ENCODE results near the gene LDOC1.
"Not testable (repeated sequence)": the region's sequence is repeated elsewhere in the genome, so short reads cannot be mapped to it uniquely, and the experiment has no call there.

LDOC1 gene

DNA sequence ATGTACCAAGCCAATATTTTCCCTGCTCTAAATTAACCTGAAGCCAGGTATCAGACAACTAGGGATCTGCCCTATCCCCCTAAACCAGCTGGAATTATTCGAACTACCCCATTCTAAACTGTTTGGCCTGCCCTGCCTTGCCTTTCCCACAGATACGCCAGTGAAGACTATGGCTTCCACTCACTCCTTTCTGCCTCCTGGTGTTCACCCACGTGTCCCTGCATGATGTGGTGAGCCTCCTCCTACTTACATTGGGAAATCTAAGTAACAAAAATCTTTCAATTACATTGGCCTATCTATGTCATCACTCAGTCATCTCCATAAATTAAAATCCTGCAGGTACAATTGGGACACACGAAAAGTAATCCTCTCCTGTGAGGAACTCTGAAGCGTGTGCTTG lies 6.1 kb upstream of the LDOC1 start:
- no peak for DNase-seq (ENCODE audit: low read depth)
- TF ChIP-seq, protein P1, sequence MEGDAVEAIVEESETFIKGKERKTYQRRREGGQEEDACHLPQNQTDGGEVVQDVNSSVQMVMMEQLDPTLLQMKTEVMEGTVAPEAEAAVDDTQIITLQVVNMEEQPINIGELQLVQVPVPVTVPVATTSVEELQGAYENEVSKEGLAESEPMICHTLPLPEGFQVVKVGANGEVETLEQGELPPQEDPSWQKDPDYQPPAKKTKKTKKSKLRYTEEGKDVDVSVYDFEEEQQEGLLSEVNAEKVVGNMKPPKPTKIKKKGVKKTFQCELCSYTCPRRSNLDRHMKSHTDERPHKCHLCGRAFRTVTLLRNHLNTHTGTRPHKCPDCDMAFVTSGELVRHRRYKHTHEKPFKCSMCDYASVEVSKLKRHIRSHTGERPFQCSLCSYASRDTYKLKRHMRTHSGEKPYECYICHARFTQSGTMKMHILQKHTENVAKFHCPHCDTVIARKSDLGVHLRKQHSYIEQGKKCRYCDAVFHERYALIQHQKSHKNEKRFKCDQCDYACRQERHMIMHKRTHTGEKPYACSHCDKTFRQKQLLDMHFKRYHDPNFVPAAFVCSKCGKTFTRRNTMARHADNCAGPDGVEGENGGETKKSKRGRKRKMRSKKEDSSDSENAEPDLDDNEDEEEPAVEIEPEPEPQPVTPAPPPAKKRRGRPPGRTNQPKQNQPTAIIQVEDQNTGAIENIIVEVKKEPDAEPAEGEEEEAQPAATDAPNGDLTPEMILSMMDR (IDR thresholded peaks at IDR 0.05; ENCODE audit: control insufficient read depth, extremely low read depth, insufficient read depth) = no peak
- H3K4me3 ChIP-seq (ENCODE audit: low read depth, low read length) = no peak overlapping the region

DNA sequence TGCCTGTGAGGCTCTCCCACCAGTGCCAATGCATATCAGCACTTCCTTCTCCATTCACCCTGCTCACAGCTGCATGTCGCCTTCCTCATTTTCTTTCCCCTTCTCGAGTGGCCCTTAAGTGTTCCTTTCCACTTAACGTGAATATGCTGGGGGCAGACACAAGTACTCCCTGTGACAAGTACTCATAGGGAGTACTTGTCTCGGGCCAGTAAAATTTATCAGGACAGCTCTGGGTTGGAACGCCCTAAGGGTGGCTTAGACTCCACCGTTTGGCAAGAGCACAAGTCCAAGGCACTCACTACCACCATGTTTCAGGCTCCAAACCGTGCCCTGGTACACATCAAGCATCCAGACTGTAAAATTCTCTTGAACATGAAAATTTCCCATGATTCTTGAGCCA lies 3.9 kb upstream of the LDOC1 start:
- TF ChIP-seq, protein P1 (IDR thresholded peaks at IDR 0.05; ENCODE audit: control insufficient read depth, extremely low read depth, insufficient read depth) = no peak
- no peak for DNase-seq (ENCODE audit: low read depth)
- H3K4me3 ChIP-seq (ENCODE audit: low read depth, low read length) = no peak overlapping the region

DNA sequence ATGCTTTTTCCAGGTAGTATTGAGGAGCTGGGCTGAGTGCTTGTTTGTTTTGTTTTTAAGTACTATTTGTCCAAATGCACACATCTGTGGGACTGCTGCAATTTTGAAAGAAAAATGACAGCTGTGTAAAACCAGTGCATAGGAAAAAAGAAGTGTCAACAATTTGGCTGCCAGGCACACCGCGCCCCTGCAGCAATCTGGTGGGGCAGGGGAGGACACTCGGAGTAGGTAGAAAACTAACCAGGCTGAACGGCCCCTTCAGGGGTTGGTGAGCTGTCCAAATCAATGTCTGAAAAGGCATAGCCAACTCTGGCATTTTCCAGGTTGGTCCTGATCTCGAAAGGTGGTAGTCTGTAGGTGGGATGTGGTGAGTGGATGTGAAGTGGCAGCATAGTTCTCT lies 1.1 kb downstream of the LDOC1 start:
- TF ChIP-seq, protein P1 (IDR thresholded peaks at IDR 0.05; ENCODE audit: control insufficient read depth, extremely low read depth, insufficient read depth) = no peak
- H3K4me3 ChIP-seq (ENCODE audit: low read depth, low read length) = peak overlapping the region; percentile 60
- DNase-seq (ENCODE audit: low read depth) = no peak

DNA sequence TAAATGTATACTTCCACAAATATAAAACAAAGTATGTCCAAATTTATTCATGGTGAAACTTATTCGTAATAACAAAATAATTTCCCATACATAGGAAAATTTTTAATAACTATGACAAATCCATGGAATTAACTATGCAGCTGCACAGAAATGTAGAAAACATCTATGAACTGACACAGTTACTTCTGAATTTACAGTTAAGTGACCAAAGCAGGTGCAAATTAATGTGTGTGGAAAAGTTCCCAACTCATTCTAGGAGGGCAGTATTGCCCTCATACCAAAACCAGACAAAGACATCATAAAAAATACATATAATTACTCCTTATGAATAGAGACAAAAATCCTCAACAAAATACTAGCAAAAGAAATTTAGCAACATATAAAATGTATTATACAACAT lies 12.5 kb downstream of the LDOC1 start:
- TF ChIP-seq, protein P1 (IDR thresholded peaks at IDR 0.05; ENCODE audit: control insufficient read depth, extremely low read depth, insufficient read depth) = no peak
- no peak overlapping the region for H3K4me3 ChIP-seq (ENCODE audit: low read depth, low read length)
- DNase-seq (ENCODE audit: low read depth) = no peak

DNA sequence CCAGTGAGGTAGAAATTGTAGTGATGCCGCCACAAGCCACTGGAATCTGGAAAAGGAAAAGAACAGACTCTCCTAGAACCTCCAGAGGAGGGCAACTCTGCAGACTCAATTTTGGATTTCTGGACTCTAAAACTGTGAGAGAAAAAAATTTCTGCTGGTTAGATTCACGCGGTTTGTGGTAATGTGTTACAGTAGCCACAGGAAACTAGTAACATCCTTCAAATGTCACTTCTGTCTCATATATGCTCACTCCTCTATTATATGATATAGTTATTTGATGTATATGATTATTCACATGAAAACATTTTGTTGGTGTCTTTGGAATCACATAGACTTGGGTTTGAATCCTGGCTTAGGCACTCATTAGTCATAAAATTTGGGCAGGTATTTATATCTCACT lies 18.8 kb downstream of the LDOC1 start:
- no peak overlapping the region for H3K4me3 ChIP-seq (ENCODE audit: low read depth, low read length)
- no peak for DNase-seq (ENCODE audit: low read depth)
- TF ChIP-seq, protein P1 (IDR thresholded peaks at IDR 0.05; ENCODE audit: control insufficient read depth, extremely low read depth, insufficient read depth) = no peak

DNA sequence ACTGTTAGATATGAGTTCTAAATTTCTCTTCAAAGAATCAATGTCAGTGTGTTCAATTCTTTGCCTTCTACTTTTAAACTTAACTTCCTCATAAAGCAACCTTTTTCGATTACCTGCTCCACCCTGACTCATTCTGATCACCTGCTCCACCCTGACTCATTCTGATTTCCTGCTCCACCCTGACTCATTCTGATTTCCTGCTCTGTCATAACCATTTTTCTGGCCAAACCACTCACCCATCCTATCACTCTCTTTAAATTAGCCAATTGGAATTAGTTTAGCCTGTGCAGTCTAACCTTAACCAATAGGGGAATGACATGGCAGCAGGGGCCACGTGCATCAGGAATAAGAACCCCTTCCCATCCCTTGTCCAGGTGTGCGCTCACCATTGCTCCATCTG lies 21.7 kb downstream of the LDOC1 start:
- H3K4me3 ChIP-seq (ENCODE audit: low read depth, low read length); DNase-seq (ENCODE audit: low read depth): not testable (repeated sequence)

DNA sequence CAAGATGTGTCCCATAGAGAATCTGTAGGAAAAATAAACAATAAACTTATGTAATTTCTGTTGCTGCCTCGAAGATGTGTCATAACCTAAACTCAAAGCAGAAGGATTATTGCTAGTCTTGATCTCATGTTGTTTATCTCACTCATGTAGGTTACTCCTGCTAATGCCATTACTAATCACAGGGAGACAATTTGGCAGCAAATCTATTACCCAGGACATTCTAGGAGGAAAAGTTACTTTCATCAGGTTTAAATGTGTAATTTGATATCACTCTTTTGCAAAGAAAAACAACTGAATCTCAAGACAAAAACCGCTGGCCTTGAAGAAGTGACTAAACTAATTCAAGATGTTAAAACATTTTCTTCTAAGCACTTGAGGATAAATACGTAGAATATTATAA lies 34.0 kb downstream of the LDOC1 start:
- H3K4me3 ChIP-seq (ENCODE audit: low read depth, low read length) = no peak overlapping the region
- TF ChIP-seq, protein P1 (IDR thresholded peaks at IDR 0.05; ENCODE audit: control insufficient read depth, extremely low read depth, insufficient read depth) = no peak
- no peak for DNase-seq (ENCODE audit: low read depth)

DNA sequence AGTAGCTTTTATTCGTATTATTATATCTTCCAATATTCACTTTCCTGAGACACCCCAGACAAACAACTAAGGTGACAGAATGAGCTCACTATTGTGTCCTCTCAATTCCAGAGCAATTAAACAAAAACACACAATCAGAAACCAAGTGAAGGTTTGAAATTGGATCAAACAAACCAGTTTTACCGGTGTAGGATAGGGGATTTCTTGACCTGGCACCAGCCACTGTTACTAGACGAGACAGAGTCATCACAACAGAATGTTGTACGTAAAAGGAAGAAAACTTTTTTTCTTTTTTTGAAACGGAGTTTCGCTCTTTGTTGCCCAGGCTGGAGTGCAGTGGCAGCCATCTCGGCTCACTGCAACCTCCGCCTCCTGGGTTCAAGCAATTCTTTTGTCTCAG lies 43.7 kb downstream of the LDOC1 start:
- H3K4me3 ChIP-seq (ENCODE audit: low read depth, low read length) = no peak overlapping the region
- TF ChIP-seq, protein P1 (IDR thresholded peaks at IDR 0.05; ENCODE audit: control insufficient read depth, extremely low read depth, insufficient read depth) = no peak
- DNase-seq (ENCODE audit: low read depth) = no peak

All from LNCaP clone FGC (cell line).